Stimulated activated CD8-positive, alpha-beta memory T cell treated with anti-CD3 and anti-CD28 coated beads, Interleukin-7, amount 100 ng/mL, for 1 hour (primary cell): ENCODE results near the gene CHST11.

ENCODE experiments used
- DNase-seq, 2 donors: peaks; one replicate each; pipeline ENCODE4 v3.0.0-alpha.2; 2020; ENCODE audit warnings: low read depth in 2 of 2

The CHST11 gene

DNA sequence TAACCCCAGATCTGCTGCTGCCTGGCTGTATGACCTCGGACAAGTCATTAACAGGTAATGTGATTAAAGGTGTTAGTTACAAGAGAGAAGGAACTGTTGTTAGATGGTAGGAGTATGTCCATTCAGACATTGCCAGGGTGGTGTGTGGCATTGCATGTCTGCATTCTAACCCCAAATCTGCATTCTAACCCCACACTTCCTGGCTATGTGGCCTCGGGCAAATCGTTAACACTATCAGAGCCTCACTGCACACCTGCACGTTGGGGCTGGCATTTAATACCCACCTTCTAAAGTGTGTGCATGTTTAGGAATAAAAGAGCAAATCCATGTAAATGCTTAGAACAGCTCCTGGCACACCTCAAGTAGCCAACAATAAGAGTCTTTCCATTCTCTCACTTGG, 46.4 kb downstream of the CHST11 start:
- DNase-seq = no peak

DNA sequence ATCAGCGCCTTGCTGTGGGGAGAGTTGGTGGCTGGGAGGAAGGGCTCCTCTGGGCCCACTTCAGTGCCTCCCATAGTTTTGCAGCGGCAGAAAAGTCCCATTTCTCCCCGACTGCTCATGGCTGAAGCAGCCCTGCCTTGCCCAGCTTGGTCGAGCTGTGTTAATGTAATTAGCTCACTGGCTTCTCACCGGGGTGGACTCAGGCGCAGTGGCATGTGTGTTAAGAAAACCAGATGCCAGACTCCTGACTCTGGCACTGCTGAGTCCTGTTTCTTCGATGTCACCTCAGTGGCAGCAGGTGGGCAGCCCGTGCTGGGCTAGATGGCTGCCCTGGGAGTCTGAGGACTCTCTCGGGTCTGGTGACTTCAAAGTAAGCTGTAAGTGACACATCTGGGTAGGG, 47.4 kb downstream of the CHST11 start:
- no peak for DNase-seq

DNA sequence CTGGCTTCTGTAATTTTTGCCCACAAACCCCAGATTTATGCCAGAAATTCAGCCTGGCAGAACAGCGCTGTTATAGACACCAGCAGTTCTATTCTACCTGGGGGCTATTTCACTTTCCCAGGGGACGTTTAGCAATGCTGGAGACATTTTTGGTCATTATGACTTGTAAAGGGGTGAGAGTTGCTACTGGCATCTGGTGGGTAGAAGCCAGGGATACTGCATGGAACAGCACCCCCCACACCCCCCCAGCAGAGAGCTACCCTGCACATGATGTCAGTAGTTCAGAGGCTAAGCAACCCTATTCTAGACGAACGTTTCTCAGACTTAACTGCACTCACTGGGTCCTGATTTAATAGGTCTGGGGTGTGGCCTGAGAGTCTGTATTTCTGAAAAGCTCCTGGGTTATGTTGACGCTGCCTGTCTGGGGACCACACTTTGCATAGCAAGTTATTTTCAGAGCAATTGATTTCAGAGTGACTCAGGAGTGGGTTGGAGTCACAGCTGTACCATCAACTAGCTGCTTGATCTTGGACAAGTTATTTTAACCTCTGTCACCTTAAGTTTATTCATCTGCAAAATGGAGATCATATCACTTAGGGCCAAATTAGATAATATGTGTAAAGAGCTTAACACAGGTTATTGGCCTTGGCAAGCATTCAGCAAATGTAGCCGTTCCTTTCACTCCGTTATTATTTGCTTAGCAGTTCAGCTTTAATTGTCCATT, 48.5 kb downstream of the CHST11 start:
- no peak for DNase-seq

DNA sequence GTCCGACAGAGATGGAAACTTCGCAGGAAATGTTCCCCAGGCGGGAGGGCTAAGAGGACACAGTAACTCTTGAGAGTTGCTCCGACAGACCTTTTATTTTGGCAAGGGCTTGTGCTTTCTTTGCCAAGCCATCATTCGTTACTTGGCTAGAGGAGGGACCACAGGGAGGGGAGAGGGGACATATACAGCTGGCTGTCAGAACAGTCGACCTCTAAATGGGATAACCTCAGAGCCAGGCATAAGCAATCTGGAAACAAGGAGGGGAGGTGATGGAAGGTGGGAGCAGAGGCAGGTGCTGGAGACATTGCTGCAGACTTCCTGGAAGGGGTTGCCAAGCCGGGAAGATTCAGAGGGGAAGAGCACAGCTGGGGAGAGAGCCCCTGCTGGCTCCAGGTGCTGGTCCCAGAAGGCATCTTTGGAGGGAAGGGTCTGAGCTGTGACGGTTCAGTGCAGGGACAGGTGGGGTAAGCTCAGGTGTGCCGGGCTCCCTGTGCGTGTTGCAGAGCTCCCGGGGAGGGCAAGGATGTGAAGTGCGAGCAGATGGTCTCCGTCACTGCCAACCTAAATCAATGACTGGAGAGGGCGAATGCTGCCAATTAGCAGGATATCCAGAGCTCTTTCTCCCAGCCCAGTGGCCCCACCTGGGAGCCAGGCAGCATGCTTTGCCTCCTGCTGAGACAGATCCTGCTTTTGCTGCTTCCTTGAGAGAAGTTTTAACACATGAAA, 50.1 kb downstream of the CHST11 start:
- no peak for DNase-seq

DNA sequence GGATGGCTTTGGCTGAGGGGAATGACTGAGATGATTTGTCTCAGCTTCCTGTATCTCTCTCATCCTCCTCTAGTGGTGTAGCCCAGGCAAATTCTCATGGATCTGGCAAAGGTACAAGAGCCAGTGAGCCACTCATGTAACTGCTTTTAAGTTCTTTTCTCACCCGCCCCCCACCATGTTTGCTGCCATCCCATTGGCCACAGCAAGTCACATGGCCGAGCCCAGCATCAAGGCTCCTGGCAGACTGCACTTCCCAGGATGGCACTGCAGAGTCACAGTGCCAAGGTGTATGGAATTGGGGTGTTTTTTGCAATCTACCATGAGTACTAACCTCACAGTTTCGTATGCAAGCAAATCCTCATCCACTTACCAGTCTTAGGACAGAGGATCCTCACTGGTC, 50.9 kb downstream of the CHST11 start:
- DNase-seq = no peak

DNA sequence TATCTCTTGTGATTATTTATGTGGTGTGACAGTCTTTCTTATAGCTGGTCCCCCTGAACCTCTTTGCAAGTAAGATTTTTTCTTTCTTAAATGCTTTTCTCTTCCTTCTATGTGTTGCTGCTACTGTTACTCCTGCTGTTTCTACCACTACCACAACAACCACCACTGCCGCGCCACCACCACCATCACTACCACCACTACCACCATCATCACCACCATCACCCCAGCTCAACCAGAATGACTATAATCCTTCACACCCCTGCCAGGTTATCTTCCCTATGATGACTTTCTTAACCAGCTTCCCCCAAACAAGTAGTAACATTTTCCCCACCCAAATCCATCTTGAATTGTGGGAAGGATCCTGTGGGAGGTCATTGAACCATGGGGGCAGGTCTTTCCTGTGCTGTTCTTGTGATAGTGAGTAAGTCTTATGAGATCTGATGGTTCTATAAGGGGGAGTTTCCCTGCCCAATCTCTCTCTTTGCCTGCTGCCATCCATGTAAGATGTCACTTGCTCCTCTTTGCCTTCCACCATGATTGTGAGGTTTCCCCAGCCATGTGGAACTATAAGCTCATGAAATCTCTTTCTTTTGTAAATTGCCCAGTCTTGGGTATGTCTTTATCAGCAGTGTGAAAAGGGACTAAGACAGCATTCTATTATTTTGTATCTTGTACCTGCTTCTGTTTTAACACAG, 52.2 kb downstream of the CHST11 start:
- no peak for DNase-seq

DNA sequence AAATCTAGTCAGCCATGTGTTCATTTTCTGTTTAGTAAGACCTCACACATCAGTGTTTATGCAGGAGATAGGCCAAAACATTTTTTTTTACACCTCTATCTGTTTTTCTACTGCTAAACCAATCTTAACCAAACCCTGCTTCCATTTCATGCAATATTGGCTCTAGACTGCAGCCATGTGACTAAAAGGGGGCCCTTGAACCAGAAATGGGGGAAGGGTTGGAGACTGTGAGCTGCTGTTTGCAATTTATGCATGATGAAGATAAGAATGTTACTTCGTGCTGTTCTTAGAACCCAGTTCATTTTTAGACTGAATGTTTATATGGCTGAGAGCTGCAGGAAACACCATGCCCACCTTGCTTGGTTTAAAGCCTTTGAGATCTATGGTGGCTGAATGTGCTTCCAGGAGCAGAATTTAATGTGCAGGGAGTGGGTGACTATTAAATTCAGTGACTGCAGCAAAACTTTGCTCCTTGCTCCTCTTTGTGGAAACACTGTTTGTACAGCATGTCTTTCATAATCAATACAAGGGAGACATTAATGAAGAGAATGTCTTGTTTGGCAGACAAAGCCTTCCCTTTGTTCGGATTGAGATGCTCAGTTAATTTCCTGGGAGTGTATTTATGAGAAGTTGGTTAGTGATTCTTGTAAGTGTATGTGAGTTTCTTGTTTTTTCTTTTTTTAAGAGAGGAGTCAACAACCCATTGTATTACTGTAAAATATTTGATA, 53.6 kb downstream of the CHST11 start:
- DNase-seq = no peak

DNA sequence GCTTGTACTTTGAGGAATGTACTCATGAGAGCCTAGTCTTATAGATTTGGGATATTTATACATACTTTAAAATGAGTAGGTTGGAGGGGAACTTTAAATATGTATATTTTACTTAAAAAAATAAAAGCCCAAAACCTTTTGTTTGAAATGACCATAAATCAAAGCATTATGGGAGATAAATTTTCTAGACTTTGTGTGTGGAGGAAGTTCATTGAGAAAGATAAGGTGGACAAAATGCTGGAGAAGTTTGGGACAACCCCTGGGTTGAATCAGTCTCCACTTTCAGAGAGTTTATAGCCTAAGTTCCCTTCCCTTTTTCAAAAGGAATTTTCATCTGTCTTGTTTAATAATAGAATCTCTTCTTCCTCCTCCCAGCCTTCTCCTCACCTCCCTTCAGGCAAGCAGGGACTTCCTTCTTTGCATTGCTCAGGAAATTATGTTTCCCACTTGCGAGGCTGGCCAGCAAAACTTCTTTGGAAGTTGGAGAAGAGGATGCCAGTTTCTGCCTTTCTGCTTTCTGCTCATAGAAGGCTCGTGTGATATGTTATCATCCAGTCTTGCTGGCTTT, 54.2 kb downstream of the CHST11 start:
- no peak for DNase-seq

DNA sequence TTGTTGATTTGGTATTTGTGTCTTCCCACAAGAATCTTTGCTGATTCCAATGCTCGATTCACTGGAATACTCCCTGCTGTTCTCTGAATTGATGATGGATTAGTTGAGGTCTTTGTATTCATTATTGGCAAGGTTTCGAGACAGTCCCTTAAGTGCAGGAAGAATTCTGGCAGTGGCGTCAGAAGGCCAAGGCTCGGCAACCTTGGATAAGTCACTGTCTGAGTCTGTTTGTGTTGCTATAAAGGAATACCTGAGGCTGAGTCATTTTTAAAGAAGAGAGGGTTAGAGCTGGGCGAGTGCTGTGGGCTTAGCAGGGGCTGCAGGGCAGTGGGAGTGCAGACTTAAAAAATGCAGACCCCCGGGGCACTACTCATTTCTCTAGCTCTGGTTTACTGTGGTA, 56.9 kb downstream of the CHST11 start:
- DNase-seq = no peak

DNA sequence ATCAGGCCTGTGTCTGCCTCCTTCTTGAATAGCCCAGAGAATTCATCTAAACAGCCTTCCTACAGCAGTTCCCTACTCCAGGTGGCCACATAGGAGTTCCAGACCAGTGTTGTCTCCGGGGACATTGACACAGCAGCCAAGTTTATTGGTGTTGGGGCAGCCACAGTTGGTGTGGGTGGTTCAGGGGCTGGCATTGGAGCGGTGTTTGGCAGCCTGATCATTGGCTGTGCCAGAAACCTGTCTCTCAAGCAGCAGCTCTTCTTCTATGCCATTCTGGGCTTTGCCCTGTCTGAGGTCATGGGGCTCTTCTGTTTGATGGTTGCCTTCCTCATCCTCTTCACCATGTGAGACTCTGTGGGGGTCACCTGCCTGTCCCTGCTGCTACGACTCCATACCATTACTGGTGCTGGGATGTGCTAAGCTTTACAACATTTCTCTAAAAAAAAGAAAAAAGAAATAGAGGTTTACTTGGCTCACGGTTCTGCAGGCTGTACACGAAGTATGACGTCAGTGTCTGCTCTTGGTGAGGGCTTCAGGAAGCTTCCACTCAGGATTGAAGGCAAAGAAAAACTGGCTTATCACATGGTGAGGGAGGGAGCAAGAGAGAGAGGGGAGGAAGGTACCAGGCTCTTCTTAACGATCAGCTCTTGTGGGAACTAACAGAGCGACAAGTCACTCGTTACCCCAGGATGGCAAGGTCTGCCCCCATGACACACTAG, 57.5 kb downstream of the CHST11 start:
- DNase-seq = no peak

DNA sequence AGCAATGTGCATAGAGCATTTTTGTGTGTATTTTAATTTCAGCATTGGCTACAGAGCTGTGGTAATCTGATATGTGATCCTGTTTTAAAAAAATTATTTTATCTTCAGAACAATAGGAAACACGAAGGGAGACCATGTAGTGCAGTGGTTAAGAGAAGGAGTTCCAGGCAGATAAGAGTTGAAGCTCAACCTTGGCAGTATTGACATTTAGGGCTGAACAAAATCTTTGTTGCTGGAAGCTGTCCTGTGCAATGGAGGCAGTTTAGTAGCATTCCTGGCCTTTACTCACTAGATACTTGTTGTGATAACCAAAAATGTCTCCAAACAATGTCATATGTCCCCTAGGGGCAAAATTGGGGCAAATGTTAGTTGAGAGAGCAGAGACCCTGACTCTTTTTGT, 59.2 kb downstream of the CHST11 start:
- no peak for DNase-seq

DNA sequence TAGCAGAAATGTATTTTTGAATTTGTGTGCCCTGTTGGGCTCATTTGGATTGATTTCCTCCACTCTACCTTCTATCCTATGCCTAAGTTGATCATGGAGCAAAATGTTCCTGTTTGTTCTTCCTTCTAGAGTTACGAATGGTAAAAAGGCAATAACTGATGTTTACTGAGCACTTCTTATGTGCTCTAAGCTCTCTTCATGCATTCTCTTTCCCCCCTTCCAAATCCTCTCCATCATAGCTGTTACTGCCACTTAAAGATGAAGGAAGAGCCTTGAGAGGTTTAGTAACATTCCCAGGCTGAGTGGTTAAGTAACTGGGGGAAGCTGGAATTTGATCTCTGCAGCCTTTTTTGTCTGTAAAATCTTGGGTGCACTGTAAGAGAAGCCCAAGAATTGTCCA, 60.1 kb downstream of the CHST11 start:
- DNase-seq = no peak

DNA sequence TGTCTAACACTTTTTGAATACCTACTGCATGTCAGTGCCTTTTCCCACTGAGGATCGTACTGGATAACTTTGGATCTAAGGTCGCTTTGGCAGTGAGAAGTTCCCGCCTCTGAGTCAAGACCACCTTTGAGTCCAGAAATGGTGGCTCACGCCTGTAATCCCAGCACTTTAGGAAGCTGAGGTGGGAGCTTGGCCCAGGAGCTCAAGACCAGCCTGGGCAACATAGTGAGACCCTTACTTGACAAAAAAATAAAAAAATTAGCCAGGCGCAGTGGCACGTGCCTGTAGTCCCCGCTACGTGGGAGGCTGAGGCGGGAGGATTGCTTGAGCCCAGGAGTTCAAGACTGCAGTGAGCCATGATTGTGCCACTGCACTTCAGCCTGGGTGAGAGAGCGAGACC, 61.1 kb downstream of the CHST11 start:
- DNase-seq = no peak

DNA sequence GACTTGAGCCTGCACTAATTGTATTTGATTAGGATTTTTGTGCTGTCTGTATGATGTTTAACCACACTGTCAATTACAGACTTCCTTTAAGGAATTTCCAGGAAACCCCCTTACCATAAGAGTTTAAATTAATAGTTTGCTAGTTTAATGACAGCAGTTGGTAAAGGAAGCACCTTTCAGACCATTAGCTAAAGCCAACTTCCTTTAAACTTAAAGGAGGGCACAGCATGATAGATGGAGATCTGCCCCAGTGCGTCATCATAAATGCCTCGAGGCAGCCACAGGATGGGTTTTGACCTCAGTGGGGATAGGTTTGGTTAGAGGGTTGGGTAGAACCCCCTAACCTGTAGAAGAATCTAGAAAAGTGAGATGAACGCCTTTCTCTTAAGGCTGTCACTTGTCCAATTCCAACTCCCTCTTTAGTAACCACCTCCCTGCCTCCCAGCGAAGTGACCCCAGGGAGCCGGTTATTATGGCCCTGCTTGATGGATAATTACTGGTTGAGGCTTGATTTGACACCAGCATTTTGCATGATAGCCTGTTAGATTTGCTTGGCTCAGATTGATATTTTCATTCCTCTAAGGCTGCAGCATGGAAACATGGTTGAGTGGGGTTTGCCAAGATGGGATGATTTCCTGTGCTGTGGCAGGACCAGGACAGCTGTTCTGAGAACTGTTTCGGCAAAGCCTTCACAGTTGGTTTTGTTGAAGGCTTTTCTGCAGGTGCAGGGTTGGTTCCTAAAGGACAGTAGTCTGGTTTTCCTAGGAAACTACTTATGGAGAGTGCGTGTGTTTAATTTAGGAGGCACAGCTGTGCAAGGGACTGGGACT, 62.7 kb downstream of the CHST11 start:
- DNase-seq = no peak

DNA sequence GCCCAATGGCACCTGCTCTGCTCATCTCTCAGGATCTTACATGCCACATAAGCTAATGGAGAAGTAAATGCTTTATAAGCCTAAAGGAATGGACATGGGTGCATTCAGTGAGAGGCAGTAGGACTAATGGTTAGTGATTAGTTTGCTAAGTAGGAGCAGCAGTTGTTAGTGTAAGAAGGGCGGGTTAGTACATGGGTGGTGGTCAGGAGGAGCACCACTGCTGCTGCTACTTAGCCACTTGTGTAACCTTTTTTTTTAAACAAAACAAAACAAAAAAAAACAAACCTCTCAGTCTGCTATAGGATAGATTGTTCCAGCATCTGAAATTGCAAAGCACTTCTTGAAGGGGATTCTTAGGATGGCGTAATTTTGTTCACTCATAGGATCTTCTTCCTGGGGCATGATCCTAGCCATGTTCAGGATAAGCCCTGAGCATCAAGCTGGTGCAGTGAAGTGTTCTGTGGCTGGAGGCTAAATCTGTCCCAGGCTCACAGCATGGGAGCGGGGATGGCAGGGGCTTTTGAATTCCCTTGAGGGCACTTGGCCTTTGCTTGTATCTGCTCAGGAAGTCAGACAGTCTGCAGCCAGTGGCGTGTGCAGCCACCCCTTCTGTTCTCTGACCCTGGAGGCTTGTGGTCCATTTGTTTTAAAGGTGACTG, 63.6 kb downstream of the CHST11 start:
- DNase-seq = no peak

DNA sequence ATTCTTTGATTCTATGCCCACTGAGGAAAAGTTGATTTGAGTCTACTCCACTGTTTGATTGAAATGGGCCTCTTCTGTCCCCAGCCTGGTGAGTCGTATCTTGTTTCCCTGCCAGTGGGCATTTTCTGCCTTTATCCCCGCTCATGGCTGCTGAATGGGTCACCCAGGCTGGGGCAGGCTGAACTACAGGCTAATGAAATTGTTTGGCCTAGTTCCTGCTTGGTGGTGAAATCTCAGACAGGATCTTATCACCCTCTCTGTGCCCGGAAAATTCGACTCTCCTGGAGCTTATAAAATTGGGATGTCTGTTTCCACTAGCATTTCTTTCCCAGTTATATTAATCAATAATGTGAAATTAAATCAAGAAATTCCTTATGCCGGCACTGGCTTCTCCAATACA, 65.0 kb downstream of the CHST11 start:
- no peak for DNase-seq

DNA sequence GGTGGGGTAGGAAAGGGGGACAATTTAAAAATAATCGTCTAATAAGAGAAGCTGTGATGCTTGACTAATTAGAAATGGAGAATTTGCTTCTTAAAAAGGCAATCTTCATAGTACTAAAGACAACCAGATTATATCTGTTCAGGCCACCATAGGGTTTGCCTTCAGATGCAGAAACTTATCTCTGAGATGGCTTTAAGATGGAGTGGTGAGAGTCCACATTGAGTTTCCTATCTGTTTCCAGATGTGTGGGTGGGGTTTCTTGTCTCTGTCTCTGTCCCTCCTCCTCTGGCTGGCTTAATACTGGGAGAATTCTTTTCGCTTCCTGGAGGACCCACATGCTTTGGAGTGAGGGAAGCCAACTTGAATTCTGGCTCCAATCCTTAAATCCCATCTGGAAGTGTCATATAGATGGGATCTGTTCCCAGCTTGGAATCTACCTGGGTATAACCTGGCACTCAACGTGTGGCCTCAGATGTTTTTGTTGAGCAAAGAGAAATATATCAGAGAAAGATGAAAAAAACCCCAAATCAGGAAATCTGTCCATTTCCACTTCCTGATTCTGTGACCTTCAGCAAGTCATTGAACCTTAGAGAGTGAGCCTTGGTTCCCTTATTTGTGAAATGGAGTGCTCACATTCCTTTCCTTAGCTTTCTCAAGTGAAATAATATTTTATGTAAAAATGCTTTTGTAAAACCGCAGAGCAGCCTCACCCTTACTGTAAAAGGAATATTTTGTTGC, 66.4 kb downstream of the CHST11 start:
- no peak for DNase-seq

DNA sequence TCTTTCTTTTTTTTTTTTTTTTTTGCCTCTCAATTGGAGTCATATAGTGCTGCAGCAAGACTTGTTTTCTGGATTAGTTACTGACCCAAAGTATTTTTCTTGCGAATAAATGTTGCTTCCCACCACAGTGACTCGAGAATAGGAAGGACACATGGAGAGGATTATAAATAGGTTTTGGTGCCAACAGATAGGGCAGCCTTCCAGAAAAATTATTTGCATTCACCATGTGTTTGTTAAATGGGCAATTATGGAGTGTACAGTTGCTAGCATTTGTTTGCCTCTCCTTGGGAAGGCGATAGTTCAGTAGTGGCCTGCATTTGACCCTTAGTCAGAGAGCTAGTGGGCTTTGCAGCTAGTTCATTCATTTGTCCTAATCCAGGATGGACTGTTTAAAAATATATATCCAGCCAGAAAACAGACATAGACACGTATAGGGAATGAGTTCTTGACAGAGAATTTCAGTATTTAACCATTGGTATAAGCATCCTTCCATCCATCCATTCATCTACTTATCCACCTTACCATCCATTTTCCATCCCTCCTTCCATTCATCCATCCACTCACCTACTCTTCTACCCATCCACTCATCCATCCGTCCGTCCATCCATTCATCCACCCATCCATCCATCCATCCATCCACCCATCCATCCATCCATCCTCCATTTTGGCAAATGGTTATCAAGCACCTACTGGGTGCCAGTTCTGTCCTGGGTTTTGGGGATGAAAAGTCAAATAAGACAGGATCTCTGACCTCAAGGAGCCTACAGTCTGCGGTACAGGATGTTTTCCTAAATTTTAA, 67.5 kb downstream of the CHST11 start:
- no peak for DNase-seq
